ENCODE data around the gene ANKRD44.

The ANKRD44 gene

GRCh38 chr2:196961889-196962288, 348.7 kb downstream of the ANKRD44 start:
- H2BK12ac ChIP-seq (ENCODE audit: low read length in 2 of 2): no peak overlapping the region
- DNase-seq: no peak
- no peak overlapping the region for H3K4me2 ChIP-seq (ENCODE audit: low read length, poor library complexity, severe bottlenecking)
- H3K9me3 ChIP-seq (ENCODE audit: control insufficient read depth, low read length): no peaks in the 10 kb centered on the region
- no peak overlapping the region for H3K27ac ChIP-seq (ENCODE audit: low read length, poor library complexity, severe bottlenecking)
- H2BK5ac ChIP-seq (ENCODE audit: low read depth, low read length, poor library complexity, severe bottlenecking): no peak overlapping the region
- no peaks in the 10 kb centered on the region for H3K4me1 ChIP-seq (ENCODE audit: control insufficient read depth, insufficient read depth, low read depth, low read length)
- no peaks in the 10 kb centered on the region for H3K36me3 ChIP-seq (ENCODE audit: control insufficient read depth in 1 of 2, insufficient read depth in 2 of 2, low read depth in 1 of 2, low read length in 2 of 2)
- no peak overlapping the region for H2AFZ ChIP-seq (ENCODE audit: low read depth, low read length)
- H2AK5ac ChIP-seq (ENCODE audit: low read length, severe bottlenecking): no peak overlapping the region
- H4K91ac ChIP-seq (ENCODE audit: low read length): no peak overlapping the region
- H3K23ac ChIP-seq (ENCODE audit: low read length in 2 of 2): no peak overlapping the region
- H3K9ac ChIP-seq (ENCODE audit: low read length): no peak overlapping the region
- no peak overlapping the region for H2BK120ac ChIP-seq (ENCODE audit: low read depth, low read length)
- H3K18ac ChIP-seq (ENCODE audit: low read depth in 1 of 2, low read length in 2 of 2): no peak overlapping the region
- H3K79me1 ChIP-seq (replicated peaks; ENCODE audit: low read length, poor library complexity, severe bottlenecking): no peaks in the 10 kb centered on the region
- no peak overlapping the region for H3K4me3 ChIP-seq (ENCODE audit: insufficient read depth in 1 of 2, low read depth in 1 of 2, low read length in 2 of 2)
- no peak overlapping the region for H3K14ac ChIP-seq (ENCODE audit: low read length in 2 of 2)
- H4K8ac ChIP-seq (ENCODE audit: low read length): no peak overlapping the region
- no peak overlapping the region for H3K4ac ChIP-seq (ENCODE audit: low read depth in 1 of 2, low read length in 2 of 2)
- H3K27me3 ChIP-seq (ENCODE audit: control insufficient read depth in 1 of 2, insufficient read depth in 1 of 2, low read length in 2 of 2): no peaks in the 10 kb centered on the region
- H2BK15ac ChIP-seq (ENCODE audit: low read depth, poor library complexity, severe bottlenecking): no peak overlapping the region

GRCh38 chr2:196959734-196960338, 350.7 kb downstream of the ANKRD44 start:
- no peak overlapping the region for H3K14ac ChIP-seq (ENCODE audit: low read length in 2 of 2)
- no peak overlapping the region for H3K4ac ChIP-seq (ENCODE audit: low read depth in 1 of 2, low read length in 2 of 2)
- DNase-seq: peak; percentile 70
- H2AK5ac ChIP-seq (ENCODE audit: low read length, severe bottlenecking): no peak overlapping the region
- no peaks in the 10 kb centered on the region for H3K36me3 ChIP-seq (ENCODE audit: control insufficient read depth in 1 of 2, insufficient read depth in 2 of 2, low read depth in 1 of 2, low read length in 2 of 2)
- no peak overlapping the region for H3K27ac ChIP-seq (ENCODE audit: low read length, poor library complexity, severe bottlenecking)
- no peak overlapping the region for H2BK15ac ChIP-seq (ENCODE audit: low read depth, poor library complexity, severe bottlenecking)
- no peak overlapping the region for H2BK120ac ChIP-seq (ENCODE audit: low read depth, low read length)
- H3K4me1 ChIP-seq (ENCODE audit: control insufficient read depth, insufficient read depth, low read depth, low read length): no peaks in the 10 kb centered on the region
- no peaks in the 10 kb centered on the region for H3K27me3 ChIP-seq (ENCODE audit: control insufficient read depth in 1 of 2, insufficient read depth in 1 of 2, low read length in 2 of 2)
- peak overlapping the region in 1 of 2 experiments; percentile 12 for H3K18ac ChIP-seq (ENCODE audit: low read depth in 1 of 2, low read length in 2 of 2)
- no peak overlapping the region for H2AFZ ChIP-seq (ENCODE audit: low read depth, low read length)
- H3K4me3 ChIP-seq (ENCODE audit: insufficient read depth in 1 of 2, low read depth in 1 of 2, low read length in 2 of 2): no peak overlapping the region
- no peak overlapping the region for H4K8ac ChIP-seq (ENCODE audit: low read length)
- H3K4me2 ChIP-seq (ENCODE audit: low read length, poor library complexity, severe bottlenecking): no peak overlapping the region
- H2BK5ac ChIP-seq (ENCODE audit: low read depth, low read length, poor library complexity, severe bottlenecking): no peak overlapping the region
- H2BK12ac ChIP-seq (ENCODE audit: low read length in 2 of 2): no peak overlapping the region
- no peak overlapping the region for H3K9ac ChIP-seq (ENCODE audit: low read length)
- no peak overlapping the region for H3K23ac ChIP-seq (ENCODE audit: low read length in 2 of 2)
- WGBS: 97% methylated on average over 2 of the region's 3 CpGs
- no peaks in the 10 kb centered on the region for H3K79me1 ChIP-seq (replicated peaks; ENCODE audit: low read length, poor library complexity, severe bottlenecking)
- no peaks in the 10 kb centered on the region for H3K9me3 ChIP-seq (ENCODE audit: control insufficient read depth, low read length)
- H4K91ac ChIP-seq (ENCODE audit: low read length): no peak overlapping the region

- H2BK12ac ChIP-seq (ENCODE audit: low read length in 2 of 2): no peak overlapping the region
Observed at GRCh38 chr2:196959281-196959680, 351.3 kb downstream of the ANKRD44 start.

GRCh38 chr2:196957881-196958525, 352.6 kb downstream of the ANKRD44 start:
- Histone ChIP-seq H3K14ac (ENCODE audit: low read length in 2 of 2) (no peak overlapping the region), H2AFZ (ENCODE audit: low read depth, low read length) (no peak overlapping the region), H3K4ac (ENCODE audit: low read depth in 1 of 2, low read length in 2 of 2) (no peak overlapping the region), H3K4me2 (ENCODE audit: low read length, poor library complexity, severe bottlenecking) (no peak overlapping the region), H2BK12ac (ENCODE audit: low read length in 2 of 2) (no peak overlapping the region), H3K27ac (ENCODE audit: low read length, poor library complexity, severe bottlenecking) (no peak overlapping the region), H3K4me1 (ENCODE audit: control insufficient read depth, insufficient read depth, low read depth, low read length) (no peaks in the 10 kb centered on the region), H3K4me3 (ENCODE audit: insufficient read depth in 1 of 2, low read depth in 1 of 2, low read length in 2 of 2) (no peak overlapping the region), H4K91ac (ENCODE audit: low read length) (no peak overlapping the region), H3K9me3 (ENCODE audit: control insufficient read depth, low read length) (no peaks in the 10 kb centered on the region), H2AK5ac (ENCODE audit: low read length, severe bottlenecking) (no peak overlapping the region), H3K27me3 (ENCODE audit: control insufficient read depth in 1 of 2, insufficient read depth in 1 of 2, low read length in 2 of 2) (no peaks in the 10 kb centered on the region), H4K8ac (ENCODE audit: low read length) (no peak overlapping the region), H2BK5ac (ENCODE audit: low read depth, low read length, poor library complexity, severe bottlenecking) (no peak overlapping the region), H3K36me3 (ENCODE audit: control insufficient read depth in 1 of 2, insufficient read depth in 2 of 2, low read depth in 1 of 2, low read length in 2 of 2) (no peaks in the 10 kb centered on the region), H3K9ac (ENCODE audit: low read length) (no peak overlapping the region), H3K23ac (ENCODE audit: low read length in 2 of 2) (no peak overlapping the region), H3K79me1 (replicated peaks; ENCODE audit: low read length, poor library complexity, severe bottlenecking) (no peaks in the 10 kb centered on the region), H2BK120ac (ENCODE audit: low read depth, low read length) (no peak overlapping the region), H2BK15ac (ENCODE audit: low read depth, poor library complexity, severe bottlenecking) (no peak overlapping the region), H3K18ac (ENCODE audit: low read depth in 1 of 2, low read length in 2 of 2) (no peak overlapping the region)
- WGBS: no CpG with 5 or more reads among the region's 1 CpG
- DNase-seq: no peak

More at GRCh38 chr2:196959281-196959680, 351.3 kb downstream of the ANKRD44 start:
- H2BK120ac ChIP-seq (ENCODE audit: low read depth, low read length): no peak overlapping the region
- WGBS: 93% methylated on average over 1 of the region's 2 CpGs
- no peak overlapping the region for H3K4me3 ChIP-seq (ENCODE audit: insufficient read depth in 1 of 2, low read depth in 1 of 2, low read length in 2 of 2)
- H3K9ac ChIP-seq (ENCODE audit: low read length): no peak overlapping the region
- no peak overlapping the region for H3K14ac ChIP-seq (ENCODE audit: low read length in 2 of 2)
- H2AK5ac ChIP-seq (ENCODE audit: low read length, severe bottlenecking): no peak overlapping the region
- DNase-seq: no peak
- H3K36me3 ChIP-seq (ENCODE audit: control insufficient read depth in 1 of 2, insufficient read depth in 2 of 2, low read depth in 1 of 2, low read length in 2 of 2): no peaks in the 10 kb centered on the region
- H3K79me1 ChIP-seq (replicated peaks; ENCODE audit: low read length, poor library complexity, severe bottlenecking): no peaks in the 10 kb centered on the region
- no peak overlapping the region for H3K4me2 ChIP-seq (ENCODE audit: low read length, poor library complexity, severe bottlenecking)
- H3K4ac ChIP-seq (ENCODE audit: low read depth in 1 of 2, low read length in 2 of 2): no peak overlapping the region
- no peak overlapping the region for H4K8ac ChIP-seq (ENCODE audit: low read length)
- H4K91ac ChIP-seq (ENCODE audit: low read length): no peak overlapping the region
- H3K4me1 ChIP-seq (ENCODE audit: control insufficient read depth, insufficient read depth, low read depth, low read length): no peaks in the 10 kb centered on the region
- no peaks in the 10 kb centered on the region for H3K27me3 ChIP-seq (ENCODE audit: control insufficient read depth in 1 of 2, insufficient read depth in 1 of 2, low read length in 2 of 2)
- H2BK5ac ChIP-seq (ENCODE audit: low read depth, low read length, poor library complexity, severe bottlenecking): no peak overlapping the region
- H3K18ac ChIP-seq (ENCODE audit: low read depth in 1 of 2, low read length in 2 of 2): no peak overlapping the region
- H3K9me3 ChIP-seq (ENCODE audit: control insufficient read depth, low read length): no peaks in the 10 kb centered on the region
- no peak overlapping the region for H2BK15ac ChIP-seq (ENCODE audit: low read depth, poor library complexity, severe bottlenecking)
- no peak overlapping the region for H3K23ac ChIP-seq (ENCODE audit: low read length in 2 of 2)
- H2AFZ ChIP-seq (ENCODE audit: low read depth, low read length): no peak overlapping the region
- H3K27ac ChIP-seq (ENCODE audit: low read length, poor library complexity, severe bottlenecking): no peak overlapping the region
